AG04450 (cell line): ENCODE data around the gene AGPAT2. TPM values are rescaled to one million over a fixed set of nuclear protein-coding genes. Genes with fewer than 3 reads are reported as not detected.
A peak's percentile ranks its signal among the peaks of the same experiment; 100 is the strongest.

Experiments
- CTCF ChIA-PET: fragments of 300-600, 350-600 bp; formaldehyde crosslinking; extraction: SDS; loops from one replicate; lab custom pipeline; 2022; ENCODE audit warnings: antibody characterized with exemption, inconsistent platforms; lab: Charles Lee
- POLR2A ChIA-PET: fragments of 350-600 bp; formaldehyde crosslinking; extraction: SDS; loops from one replicate; lab custom pipeline; 2021; ENCODE audit warnings: antibody characterized with exemption, inconsistent platforms; lab: Yijun Ruan, JAX
- DNase-seq: peaks from one replicate; pipeline ENCODE4 v3.0.0-alpha.2; 2011; ENCODE audit warnings: low read depth, low spot score
- H3K27ac ChIP-seq: one replicate; pipeline ENCODE4 v1.5.1; 2012; ENCODE audit warnings: low read depth, low read length, control low read depth
- H3K27me3 ChIP-seq: one replicate; pipeline ENCODE4 v1.6.0; 2012; ENCODE audit warnings: low read length; ENCODE audit not compliant: control insufficient read depth, insufficient read depth
- H3K4me3 ChIP-seq: 2 replicates; pipeline ENCODE4 v1.5.1; 2011; ENCODE audit warnings: mild to moderate bottlenecking, low read depth, low read length, control low read depth
- H3K9me3 ChIP-seq: 2 replicates; pipeline ENCODE4 v1.5.1; 2012; ENCODE audit warnings: low read length; ENCODE audit not compliant: control insufficient read depth, insufficient read depth
- polyA minus RNA-seq: library from RNA; depleted of rRNA, polyadenylated mRNA; stranded (reverse); fragments of >200 nt; gene quantifications from 2 replicates; pipeline ENCODE4 v1.2.3, GENCODE V29; 2011; rRNA and poly(A)+ RNA removed
- polyA plus RNA-seq: library from polyadenylated mRNA; depleted of rRNA; stranded (reverse); fragments of >200 nt; gene quantifications from 2 replicates; pipeline ENCODE4 v1.2.3, GENCODE V29; 2011; rRNA removed
- TF ChIP-seq, protein P1 (sequence below): IDR thresholded peaks from 2 replicates; pipeline ENCODE4 v1.5.1; 2011; ENCODE audit warnings: low read depth, low read length, control low read depth, inconsistent platforms

The AGPAT2 gene
- polyA plus RNA-seq (24.4 and 30.0 TPM in 2 replicates), polyA minus RNA-seq (16.2 and 21.7 TPM in 2 replicates)

GRCh38 chr9:136686794-136687711, at the start of gene AGPAT2:
TSS of gene AGPAT2 (minus strand) at chr9:136687457. CDS start at chr9:136687357, 100 bp downstream.
- POLR2A ChIA-PET: interaction anchor here (3.6 kb wide), 1 partner anchor 41 kb away, joined by 17 read pairs; no protein-coding TSS in a partner anchor
- Histone ChIP-seq H3K27me3 (peaks cover 3% of the 10 kb centered on the region), H3K9me3 (peaks cover 4% of the 10 kb centered on the region; the same call in 1 of the 2 replicates), H3K27ac (no peak within 1 kb of the TSS), H3K4me3 (peak within 1 kb of the TSS; percentile 71)
- CTCF ChIA-PET: interaction anchor here (1.0 to 1.4 kb wide), 2 partner anchors 14 to 15 kb away, joined by 3 to 7 read pairs; no protein-coding TSS in a partner anchor
- DNase-seq: no peak
- TF ChIP-seq, protein P1, sequence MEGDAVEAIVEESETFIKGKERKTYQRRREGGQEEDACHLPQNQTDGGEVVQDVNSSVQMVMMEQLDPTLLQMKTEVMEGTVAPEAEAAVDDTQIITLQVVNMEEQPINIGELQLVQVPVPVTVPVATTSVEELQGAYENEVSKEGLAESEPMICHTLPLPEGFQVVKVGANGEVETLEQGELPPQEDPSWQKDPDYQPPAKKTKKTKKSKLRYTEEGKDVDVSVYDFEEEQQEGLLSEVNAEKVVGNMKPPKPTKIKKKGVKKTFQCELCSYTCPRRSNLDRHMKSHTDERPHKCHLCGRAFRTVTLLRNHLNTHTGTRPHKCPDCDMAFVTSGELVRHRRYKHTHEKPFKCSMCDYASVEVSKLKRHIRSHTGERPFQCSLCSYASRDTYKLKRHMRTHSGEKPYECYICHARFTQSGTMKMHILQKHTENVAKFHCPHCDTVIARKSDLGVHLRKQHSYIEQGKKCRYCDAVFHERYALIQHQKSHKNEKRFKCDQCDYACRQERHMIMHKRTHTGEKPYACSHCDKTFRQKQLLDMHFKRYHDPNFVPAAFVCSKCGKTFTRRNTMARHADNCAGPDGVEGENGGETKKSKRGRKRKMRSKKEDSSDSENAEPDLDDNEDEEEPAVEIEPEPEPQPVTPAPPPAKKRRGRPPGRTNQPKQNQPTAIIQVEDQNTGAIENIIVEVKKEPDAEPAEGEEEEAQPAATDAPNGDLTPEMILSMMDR: no peak

GRCh38 chr9:136735812-136736480, 48.7 kb upstream of the AGPAT2 start:
- ChIA-PET POLR2A (no interaction called here), CTCF (interaction anchor here (0.6 kb wide), 1 partner anchor 65 kb away, joined by 3 read pairs; no protein-coding TSS in a partner anchor)

GRCh38 chr9:136734837-136735496, 47.7 kb upstream of the AGPAT2 start:
- peaks cover 10% of the 10 kb centered on the region; the same call in 1 of the 2 replicates for H3K9me3 ChIP-seq
- TF ChIP-seq, protein P1: no peak
- H3K27me3 ChIP-seq: peaks cover 21% of the 10 kb centered on the region
- POLR2A ChIA-PET: no interaction called here
- CTCF ChIA-PET: no interaction called here
- H3K27ac ChIP-seq: no peak overlapping the region
- no peak overlapping the region for H3K4me3 ChIP-seq
- DNase-seq: no peak

More at GRCh38 chr9:136735812-136736480, 48.7 kb upstream of the AGPAT2 start:
- TF ChIP-seq, protein P1: no peak
- Histone ChIP-seq H3K27ac (no peak overlapping the region), H3K9me3 (peaks cover 10% of the 10 kb centered on the region; the same call in 1 of the 2 replicates), H3K27me3 (peaks cover 29% of the 10 kb centered on the region), H3K4me3 (no peak overlapping the region)
- no peak for DNase-seq

DNA sequence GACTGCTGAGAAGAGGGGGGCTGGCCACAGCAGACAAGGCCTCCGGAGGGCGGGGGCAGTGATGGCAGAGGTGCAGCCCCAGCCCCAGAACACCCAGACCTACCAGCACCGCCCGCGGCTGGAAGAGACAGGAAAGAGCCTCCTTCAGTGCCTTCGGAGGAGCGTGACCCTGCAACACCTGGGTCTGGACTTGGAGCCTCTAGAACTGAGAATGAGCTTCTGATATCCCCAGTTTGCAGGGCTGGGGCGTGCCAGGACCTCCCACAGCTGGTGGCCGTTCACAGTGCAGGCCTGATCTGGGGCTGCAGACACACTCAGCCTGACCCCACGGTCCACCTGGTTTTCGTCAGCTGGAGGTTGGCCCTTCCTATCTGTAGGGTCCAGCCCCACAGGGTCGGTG, 46.4 kb upstream of the AGPAT2 start:
- no peak for DNase-seq
- Histone ChIP-seq H3K9me3 (peaks cover 3% of the 10 kb centered on the region; the same call in 1 of the 2 replicates), H3K27ac (no peak overlapping the region), H3K4me3 (no peak overlapping the region), H3K27me3 (peaks cover 9% of the 10 kb centered on the region)
- CTCF ChIA-PET: no interaction called here
- POLR2A ChIA-PET: no interaction called here
- TF ChIP-seq, protein P1: no peak
